ENCODE data around the gene ALG9. TPM values are rescaled to one million over a fixed set of nuclear protein-coding genes. Genes with fewer than 3 reads are reported as not detected.

The ALG9 gene
- total RNA-seq, 1 experiment from 2014 or later: 19.7 TPM

GRCh38 chr11:111851636-111852035 is 19.7 kb downstream of the ALG9 start (continued):
- no peak for TF ChIP-seq ZNF532 (CRISPR knock-in tag; IDR thresholded peaks at IDR 0.05; ENCODE audit: borderline replicate concordance)

DNA sequence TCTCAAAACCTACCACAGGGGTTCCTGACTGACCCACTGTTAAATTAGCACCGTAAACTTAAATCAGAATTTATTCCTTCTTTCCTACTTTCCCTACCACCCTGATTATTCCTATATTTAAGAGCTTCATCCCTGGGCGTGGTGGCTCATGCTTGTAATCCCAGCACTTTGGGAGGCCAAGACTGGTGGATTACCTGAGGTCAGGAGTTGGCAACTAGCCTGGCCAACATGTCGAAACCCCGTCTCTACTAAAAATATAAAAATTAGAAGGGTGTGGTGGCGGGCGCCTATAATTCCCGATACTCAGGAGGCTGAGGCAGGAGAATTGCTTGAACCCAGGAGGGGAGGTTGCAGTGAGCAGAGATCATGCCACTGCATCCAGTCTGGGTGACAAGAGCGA is 20.3 kb downstream of the ALG9 start:
- Mint-ChIP-seq H3K9me3 (no peaks in the 10 kb centered on the region), H3K4me1 (peaks cover 10% of the 10 kb centered on the region), H3K4me3 (no peak overlapping the region), H3K27ac (no peak overlapping the region), H3K27me3 (ENCODE audit: low read depth) (no peaks in the 10 kb centered on the region), H3K36me3 (peaks cover 7% of the 10 kb centered on the region)
- TF ChIP-seq HMGA2 (CRISPR knock-in tag; IDR thresholded peaks at IDR 0.05): no peak
- no peak for TF ChIP-seq PRRX2 (CRISPR knock-in tag; IDR thresholded peaks at IDR 0.05)
- no peak for TF ChIP-seq NR2C2 (CRISPR knock-in tag; IDR thresholded peaks at IDR 0.05)
- no peak for TF ChIP-seq ESRRA (CRISPR knock-in tag; IDR thresholded peaks at IDR 0.05; ENCODE audit: borderline replicate concordance)
- TF ChIP-seq FOXK1 (CRISPR knock-in tag; IDR thresholded peaks at IDR 0.05): no peak
- no peak for TF ChIP-seq ZNF396 (CRISPR knock-in tag; IDR thresholded peaks at IDR 0.05; ENCODE audit: borderline replicate concordance)
- no peak for TF ChIP-seq ZNF232 (CRISPR knock-in tag; IDR thresholded peaks at IDR 0.05)
- TF ChIP-seq ZNF671 (CRISPR knock-in tag; IDR thresholded peaks at IDR 0.05): no peak
- TF ChIP-seq JUN (CRISPR knock-in tag; IDR thresholded peaks at IDR 0.05): no peak
- CTCF ChIA-PET: interaction anchor here (0.6 to 1.6 kb wide), 8 partner anchors 10 to 396 kb away, joined by 3 to 8 read pairs (median 3); partner anchors contain the start of gene C11orf52
- no peak for ATAC-seq
- POLR2A ChIA-PET: no interaction called here
- no peak for DNase-seq (ENCODE audit: low spot score)

GRCh38 chr11:111849631-111850030 is 21.8 kb downstream of the ALG9 start:
- peaks cover 6% of the 10 kb centered on the region for H3K36me3 Mint-ChIP-seq
- ATAC-seq: no peak

More at GRCh38 chr11:111849631-111850030, 21.8 kb downstream of the ALG9 start:
- Mint-ChIP-seq H3K9me3 (no peaks in the 10 kb centered on the region), H3K27me3 (ENCODE audit: low read depth) (no peaks in the 10 kb centered on the region), H3K4me1 (peaks cover 10% of the 10 kb centered on the region), H3K4me3 (no peak overlapping the region), H3K27ac (no peak overlapping the region)
- DNase-seq (ENCODE audit: low spot score): no peak
- ChIA-PET POLR2A (no interaction called here), CTCF (interaction anchor here (1.3 kb wide), 1 partner anchor 8 kb away, joined by 3 read pairs; no protein-coding TSS in a partner anchor)
- TF ChIP-seq TCF7 (CRISPR knock-in tag; IDR thresholded peaks at IDR 0.05; ENCODE audit: low read depth) (no peak), IRF1 (CRISPR knock-in tag; IDR thresholded peaks at IDR 0.05) (no peak), PREB (CRISPR knock-in tag; IDR thresholded peaks at IDR 0.05; ENCODE audit: borderline replicate concordance) (no peak), ZNF396 (CRISPR knock-in tag; IDR thresholded peaks at IDR 0.05; ENCODE audit: borderline replicate concordance) (no peak), ESRRA (CRISPR knock-in tag; IDR thresholded peaks at IDR 0.05; ENCODE audit: borderline replicate concordance) (no peak), JUN (CRISPR knock-in tag; IDR thresholded peaks at IDR 0.05) (no peak), HMGA2 (CRISPR knock-in tag; IDR thresholded peaks at IDR 0.05) (no peak), FOXP4 (CRISPR knock-in tag; IDR thresholded peaks at IDR 0.05) (no peak), ATF6 (CRISPR knock-in tag; IDR thresholded peaks at IDR 0.05) (no peak), GRHL2 (CRISPR knock-in tag; IDR thresholded peaks at IDR 0.05; ENCODE audit: insufficient replicate concordance, severe bottlenecking) (no peak), ATF3 (CRISPR knock-in tag; conservative IDR thresholded peaks at IDR 0.05) (no peak), ATF1 (CRISPR knock-in tag; IDR thresholded peaks at IDR 0.05) (no peak)
- TF ChIP-seq, protein P1, sequence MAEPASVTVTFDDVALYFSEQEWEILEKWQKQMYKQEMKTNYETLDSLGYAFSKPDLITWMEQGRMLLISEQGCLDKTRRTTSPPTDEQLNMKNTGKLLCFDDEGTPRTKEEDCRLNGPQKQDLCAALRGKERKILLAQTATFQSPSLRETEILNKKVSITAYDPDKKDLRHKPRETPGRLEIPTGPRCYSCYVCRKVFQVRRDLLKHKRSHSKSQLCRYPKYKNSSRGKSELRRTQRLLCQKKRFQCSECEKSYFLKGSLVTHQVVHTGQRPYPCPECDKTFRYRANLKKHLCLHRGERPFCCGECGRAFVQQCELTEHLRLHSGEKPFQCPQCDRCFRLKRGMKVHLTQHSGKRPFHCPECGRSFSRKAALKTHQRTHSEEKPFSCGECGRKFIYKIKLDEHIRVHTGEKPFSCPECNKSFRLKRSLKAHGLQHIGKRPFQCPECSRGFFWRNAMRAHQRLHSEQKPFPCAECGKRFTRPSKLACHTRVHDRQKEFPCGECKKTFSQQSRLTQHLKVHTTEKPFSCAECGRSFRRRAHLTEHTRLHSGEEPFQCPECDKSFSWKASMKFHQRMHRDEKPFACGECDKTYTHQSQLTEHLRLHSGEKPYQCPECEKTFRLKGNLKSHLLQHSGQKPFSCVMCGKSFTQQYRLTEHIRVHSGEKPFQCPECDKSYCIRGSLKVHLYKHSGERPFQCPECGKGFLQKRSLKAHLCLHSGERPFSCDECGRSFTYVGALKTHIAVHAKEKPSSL (CRISPR knock-in tag; conservative IDR thresholded peaks at IDR 0.05): no peak

Measured in WTC11 (cell line).